Peyer's patch (tissue), 4 donors: Measurements from ENCODE around the gene EIPR1.

Source experiments
- CTCF ChIP-seq, 6 experiments: fragments of 450-650 bp in 4 of 6; fragments of 200-600 bp in 2 of 6; sonication (generic) in 1 of 6; IDR thresholded peaks; one replicate each; pipeline ENCODE4 v1.5.1; 2017 to 2019; ENCODE audit warnings: antibody characterized with exemption in 6 of 6, mild to moderate bottlenecking in 3 of 6, moderate library complexity in 1 of 6
- POLR2A ChIP-seq, 2 donors: fragments of 450-650 bp; IDR thresholded peaks; one replicate each; pipeline ENCODE4 v1.5.1; 2017; ENCODE audit warnings: antibody characterized with exemption in 2 of 2, mild to moderate bottlenecking in 2 of 2, moderate library complexity in 2 of 2

- TF ChIP-seq CTCF (IDR thresholded peaks at IDR 0.05) (no peak), POLR2A (IDR thresholded peaks at IDR 0.05) (no peak)
These were observed 84.4 kb downstream of the EIPR1 start for GRCh38 chr2:3293221-3293620.
